Heart right ventricle (tissue), 16 donors: ENCODE results near the gene KRT9. TPM values are rescaled to one million over a fixed set of nuclear protein-coding genes. Genes with fewer than 3 reads are reported as not detected.

ENCODE experiments used
- ATAC-seq, 8 donors: fragments of 200-7000 bp; cut with Tn5 transposase; one replicate each; pipeline ENCODE4 v1.9.1; 2020; ENCODE audit warnings: mild to moderate bottlenecking in 8 of 8, moderate library complexity in 8 of 8, moderate number of reproducible peaks in 1 of 8
- DNase-seq, 2 donors: peaks; one replicate each; pipeline ENCODE4 v3.0.0-alpha.2; 2020
- H3K27ac ChIP-seq, 10 donors: fragments of 200-600 bp; sonication (generic) in 2 of 10; one replicate each; pipeline versions ENCODE4 v1.5.0 to v1.8.0; 2020 to 2022; ENCODE audit warnings: mild to moderate bottlenecking in 3 of 10
- H3K27me3 ChIP-seq, 7 donors: fragments of 200-600 bp; one replicate each; pipeline ENCODE4 v1.8.0; 2021 to 2022; ENCODE audit warnings: mild to moderate bottlenecking in 2 of 7
- H3K36me3 ChIP-seq, 9 donors: fragments of 200-600 bp; sonication (generic) in 1 of 9; one replicate each; pipeline versions ENCODE4 v1.5.0 to v1.8.0; 2020 to 2022; ENCODE audit warnings: mild to moderate bottlenecking in 2 of 9
- H3K4me1 ChIP-seq, 9 donors: fragments of 200-600 bp; sonication (generic) in 1 of 9; one replicate each; pipeline versions ENCODE4 v1.5.0 to v1.8.0; 2020 to 2022; ENCODE audit warnings: mild to moderate bottlenecking in 4 of 9
- H3K4me3 ChIP-seq, 10 donors: fragments of 200-600 bp; sonication (generic) in 2 of 10; one replicate each; pipeline versions ENCODE4 v1.5.0 to v1.8.0; 2020 to 2022; ENCODE audit warnings: mild to moderate bottlenecking in 7 of 10, moderate library complexity in 2 of 10
- H3K9me3 ChIP-seq, 11 donors: fragments of 200-600 bp in 10 of 11; sonication (generic) in 2 of 11; one replicate each; pipeline versions ENCODE4 v1.5.0 to v1.8.0; 2013 to 2022; ENCODE audit warnings: mild to moderate bottlenecking in 2 of 11, control low read depth in 1 of 11, moderate library complexity in 1 of 11
- WGBS, 2 donors: extraction: QIAGEN DNeasy Blood & Tissue Kit; methylation state at CpG; one replicate each; pipeline ENCODE4 v1.1.7; 2013; ENCODE audit warnings: inconsistent platforms in 1 of 2; 5-methylcytosine and 5-hydroxymethylcytosine counted together
- intact Hi-C, 10 donors: fragments of 100-400 bp; cut with DNase I; formaldehyde crosslinking; loops; one replicate each; pipeline versions ENCODE4 v1.11.1 to v1.14.2; 2022
- polyA plus RNA-seq, 2 donors: library from polyadenylated mRNA; stranded (reverse); fragments of 200-250 nt; gene quantifications; one replicate each; pipeline ENCODE4 v1.2.3, GENCODE V29; 2013
- total RNA-seq, 10 donors: library from RNA; stranded (reverse); fragmentation: NEBNext Ultra II Directional in 3 of 10; extraction: Animal tissue kit (Norgen Biotek cat#: 25700) in 3 of 10; gene quantifications; one replicate each; pipeline versions ENCODE4 v1.2.1 to v1.2.4, GENCODE V29; 2021 to 2023
- TF ChIP-seq, protein P1 (sequence below), 9 donors: fragments of 200-600 bp; sonication (generic) in 2 of 9; IDR thresholded peaks; one replicate each; pipeline versions ENCODE4 v1.5.0 to v1.8.0; 2021 to 2022; ENCODE audit warnings: antibody characterized with exemption in 9 of 9, mild to moderate bottlenecking in 5 of 9, moderate library complexity in 1 of 9
- donor health status: Arrhythmogenic right ventricular cardiomyopathy.
- donor health status: ischemic (EF 13 %, LVEDD 7.1; RV severe dilation, severe dysfunction).
- donor health status: healthy with polysubstance abuse.
- donor health status: DM: no; HTN: yes; CAD: no.
- donor health status: DM: no; HTN: no; CAD: no.
- donor health status: ischemic (EF 25% LVEDD 6.9; RV normal size, moderate dysfunction).
- donor health status: ischemic (EF 25% LVEDD 5.7; RV mildly dilated, moderate dysfunction).
- donor health status: healthy.
- donor health status: DM: yes; HTN: yes; CAD: no.
- donor health status: Ischemic cardiomyopathy.
- donor health status: ischemic (EF 35%, LVEDD 5.7; RV mildly dilated, moderate dysfunction).
- donor health status: nonischemic (EF 11% LVEDD 7.7; RV severe dilation, severe dysfunction).
- donor health status: DM: yes; HTN: yes; CAD: no.
- donor health status: PGD.
- donor health status: ischemic (EF 29% LVEDD 5.4; RV normal size, mild dysfunction).
- donor health status: nonischemic (EF 23%, LVEDD 6.1; RV moderate dilation, normal function).

KRT9 gene
- total and polyA plus RNA-seq, 12 donors = not detected

DNA sequence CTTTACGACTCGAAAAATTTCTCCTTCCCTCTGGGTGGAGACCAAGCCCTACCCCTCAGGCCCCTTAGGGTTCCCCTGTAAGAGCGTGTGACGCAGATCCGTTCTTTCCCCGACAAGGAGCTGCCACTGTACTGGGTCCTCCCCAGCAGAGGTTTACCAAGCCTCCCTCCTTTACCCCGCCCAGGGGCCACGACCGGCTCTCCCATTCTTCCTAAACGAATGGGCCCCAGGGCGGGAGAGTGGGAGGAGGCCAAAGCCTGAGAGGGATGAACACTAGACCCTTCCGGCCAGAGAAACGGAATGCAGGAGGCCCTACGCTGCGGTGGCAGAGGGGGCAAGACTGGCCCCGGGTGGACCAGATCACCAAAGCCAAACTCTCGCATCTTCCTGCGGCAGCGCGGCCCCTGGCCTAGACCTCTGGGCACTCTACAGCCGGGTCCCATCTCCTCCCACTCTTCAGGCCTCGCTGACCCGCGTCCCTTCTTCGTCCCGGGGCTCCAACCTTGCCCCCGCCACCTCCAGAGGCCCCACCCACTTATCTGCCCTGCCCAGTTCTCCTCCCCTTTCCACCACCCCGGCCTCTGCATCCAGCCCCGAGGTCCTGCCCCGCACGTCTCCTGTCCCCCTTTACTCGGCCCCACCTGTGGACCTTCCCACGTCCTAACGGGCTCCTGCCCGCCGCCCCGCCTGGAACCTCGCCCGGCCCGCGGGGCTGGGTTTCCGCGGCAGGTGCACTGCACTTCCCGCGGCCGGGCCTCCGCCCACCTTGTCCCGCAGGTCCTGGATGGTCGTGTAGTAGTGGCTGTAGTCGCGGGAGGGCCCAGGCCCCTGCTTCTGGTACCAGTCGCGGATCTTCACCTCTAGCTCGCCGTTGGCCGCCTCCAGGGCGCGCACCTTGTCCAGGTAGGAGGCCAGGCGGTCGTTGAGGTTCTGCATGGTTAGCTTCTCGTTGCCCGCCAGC is 44.5 kb downstream of the KRT9 start:
- peak overlapping the region in 6 of 10 donors; percentile 9 to 24 (median 19) for H3K4me3 ChIP-seq
- H3K4me1 ChIP-seq = peaks cover 0 to 11% (median 8%) of the 10 kb centered on the region in 9 donors
- TF ChIP-seq, protein P1, sequence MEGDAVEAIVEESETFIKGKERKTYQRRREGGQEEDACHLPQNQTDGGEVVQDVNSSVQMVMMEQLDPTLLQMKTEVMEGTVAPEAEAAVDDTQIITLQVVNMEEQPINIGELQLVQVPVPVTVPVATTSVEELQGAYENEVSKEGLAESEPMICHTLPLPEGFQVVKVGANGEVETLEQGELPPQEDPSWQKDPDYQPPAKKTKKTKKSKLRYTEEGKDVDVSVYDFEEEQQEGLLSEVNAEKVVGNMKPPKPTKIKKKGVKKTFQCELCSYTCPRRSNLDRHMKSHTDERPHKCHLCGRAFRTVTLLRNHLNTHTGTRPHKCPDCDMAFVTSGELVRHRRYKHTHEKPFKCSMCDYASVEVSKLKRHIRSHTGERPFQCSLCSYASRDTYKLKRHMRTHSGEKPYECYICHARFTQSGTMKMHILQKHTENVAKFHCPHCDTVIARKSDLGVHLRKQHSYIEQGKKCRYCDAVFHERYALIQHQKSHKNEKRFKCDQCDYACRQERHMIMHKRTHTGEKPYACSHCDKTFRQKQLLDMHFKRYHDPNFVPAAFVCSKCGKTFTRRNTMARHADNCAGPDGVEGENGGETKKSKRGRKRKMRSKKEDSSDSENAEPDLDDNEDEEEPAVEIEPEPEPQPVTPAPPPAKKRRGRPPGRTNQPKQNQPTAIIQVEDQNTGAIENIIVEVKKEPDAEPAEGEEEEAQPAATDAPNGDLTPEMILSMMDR (IDR thresholded peaks at IDR 0.05) = no peak
- ATAC-seq = peak in 3 of 8 donors; percentile 10 to 30 (median 16)
- H3K36me3 ChIP-seq = no peaks in the 10 kb centered on the region
- WGBS, 2 donors = 6 to 7% methylated on average over 62 of the region's 62 CpGs
- H3K9me3 ChIP-seq = no peaks in the 10 kb centered on the region
- no peak overlapping the region for H3K27ac ChIP-seq
- intact Hi-C loops = no loop called here
- no peak for DNase-seq
- peaks cover 8 to 80% (median 75%) of the 10 kb centered on the region in 7 donors for H3K27me3 ChIP-seq

DNA sequence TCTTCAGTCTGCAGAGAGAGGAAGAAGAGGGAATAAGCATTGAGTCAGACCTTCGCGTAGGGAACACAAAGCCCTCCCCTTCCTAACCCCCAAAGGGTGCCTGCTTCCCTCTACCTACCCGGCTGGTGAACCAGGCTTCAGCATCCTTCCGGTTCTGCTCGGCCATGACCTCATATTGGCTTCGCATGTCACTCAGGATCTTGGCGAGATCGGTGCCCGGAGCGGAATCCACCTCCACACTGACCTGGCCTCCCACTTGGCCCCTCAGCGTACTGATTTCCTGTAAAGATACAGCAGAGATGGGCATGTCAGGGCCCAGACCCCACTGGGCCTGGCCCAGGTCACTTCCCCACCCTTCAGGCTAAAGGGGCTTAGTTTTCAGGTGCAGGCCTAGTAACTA is 47.6 kb downstream of the KRT9 start:
- 80 to 83% methylated on average over 11 of the region's 11 CpGs for WGBS, 2 donors
- no peak overlapping the region for H3K27ac ChIP-seq
- intact Hi-C loops = no loop called here
- H3K9me3 ChIP-seq = no peaks in the 10 kb centered on the region
- ATAC-seq = no peak
- peaks cover 0 to 15% (median 8%) of the 10 kb centered on the region in 9 donors for H3K4me1 ChIP-seq
- H3K27me3 ChIP-seq = peaks cover 8 to 81% (median 70%) of the 10 kb centered on the region in 7 donors
- TF ChIP-seq, protein P1 (IDR thresholded peaks at IDR 0.05) = no peak
- DNase-seq = no peak
- H3K36me3 ChIP-seq = no peaks in the 10 kb centered on the region
- H3K4me3 ChIP-seq = no peak overlapping the region

DNA sequence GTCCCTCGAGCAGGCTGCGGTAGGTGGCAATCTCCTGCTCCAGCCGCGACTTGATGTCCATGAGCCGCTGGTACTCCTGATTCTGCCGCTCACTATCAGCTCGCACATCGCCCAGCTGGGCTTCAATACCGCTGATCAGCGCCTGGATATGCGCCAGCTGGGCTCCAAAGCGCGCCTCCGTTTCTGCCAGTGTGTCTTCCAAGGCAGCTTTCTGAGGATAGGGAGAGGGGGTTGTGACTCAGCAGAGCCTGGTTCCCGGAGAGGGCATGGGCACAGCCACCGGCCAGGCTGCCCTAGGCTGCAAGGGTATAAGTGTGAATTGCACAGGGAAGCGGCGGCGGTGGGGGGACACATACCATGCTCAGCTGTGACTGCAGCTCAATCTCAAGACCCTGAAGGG is 48.1 kb downstream of the KRT9 start:
- no peaks in the 10 kb centered on the region for H3K9me3 ChIP-seq
- H3K36me3 ChIP-seq = no peaks in the 10 kb centered on the region
- no peak overlapping the region for H3K27ac ChIP-seq
- 82 to 85% methylated on average over 19 of the region's 19 CpGs for WGBS, 2 donors
- intact Hi-C loops = no loop called here
- TF ChIP-seq, protein P1 (IDR thresholded peaks at IDR 0.05) = no peak
- ATAC-seq (no peak), DNase-seq (no peak)
- peaks cover 0 to 15% (median 8%) of the 10 kb centered on the region in 9 donors for H3K4me1 ChIP-seq
- no peak overlapping the region for H3K4me3 ChIP-seq
- peaks cover 8 to 76% (median 65%) of the 10 kb centered on the region in 7 donors for H3K27me3 ChIP-seq

DNA sequence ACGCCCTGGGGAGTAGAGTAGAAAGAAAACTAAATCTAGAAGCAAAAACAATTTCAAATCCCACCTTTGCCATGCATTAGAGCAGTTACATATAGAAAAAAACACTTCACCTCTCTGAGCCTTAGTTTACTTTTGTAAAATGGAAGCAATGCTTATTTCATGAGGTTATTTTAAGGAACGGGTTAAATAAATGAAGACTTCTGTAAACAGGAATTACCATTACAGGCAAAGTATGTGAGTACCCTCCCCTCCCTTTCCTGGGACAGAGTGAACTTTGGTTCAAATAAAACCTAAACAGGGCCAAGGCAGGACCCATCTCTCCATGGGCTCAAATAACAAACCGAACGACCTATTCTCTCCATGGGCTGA is 48.6 kb downstream of the KRT9 start:
- H3K27ac ChIP-seq = no peak overlapping the region
- H3K36me3 ChIP-seq = no peaks in the 10 kb centered on the region
- H3K9me3 ChIP-seq = no peaks in the 10 kb centered on the region
- DNase-seq (no peak), ATAC-seq (no peak)
- intact Hi-C loops = no loop called here
- WGBS, 2 donors = 70 to 79% methylated on average over 4 of the region's 4 CpGs
- TF ChIP-seq, protein P1 (IDR thresholded peaks at IDR 0.05) = no peak
- H3K4me1 ChIP-seq = peaks cover 0 to 14% (median 6%) of the 10 kb centered on the region in 9 donors
- peaks cover 6 to 71% (median 62%) of the 10 kb centered on the region in 7 donors for H3K27me3 ChIP-seq
- no peak overlapping the region for H3K4me3 ChIP-seq
